Cardiac fibroblast (primary cell): ENCODE measurements around the gene CIZ1.

Source experiments
- DNase-seq, 2 donors: peaks; one replicate each; pipeline versions ENCODE4 v3.0.0 to v3.0.0-alpha.2; 2010; ENCODE audit warnings: low read depth in 2 of 2
- H3K4me3 ChIP-seq, 2 donors: replicated peaks in 1 of 2; 1 replicate in 1 of 2; 2 replicates in 1 of 2; pipeline ENCODE4 v1.5.1; 2011; ENCODE audit warnings: low read depth in 2 of 2, low read length in 2 of 2, mild to moderate bottlenecking in 2 of 2, moderate library complexity in 1 of 2
- CTCF ChIP-seq: IDR thresholded peaks from one replicate; pipeline ENCODE4 v1.5.1; 2011; ENCODE audit warnings: low read depth, mild to moderate bottlenecking, low read length, inconsistent platforms

The CIZ1 gene

DNA sequence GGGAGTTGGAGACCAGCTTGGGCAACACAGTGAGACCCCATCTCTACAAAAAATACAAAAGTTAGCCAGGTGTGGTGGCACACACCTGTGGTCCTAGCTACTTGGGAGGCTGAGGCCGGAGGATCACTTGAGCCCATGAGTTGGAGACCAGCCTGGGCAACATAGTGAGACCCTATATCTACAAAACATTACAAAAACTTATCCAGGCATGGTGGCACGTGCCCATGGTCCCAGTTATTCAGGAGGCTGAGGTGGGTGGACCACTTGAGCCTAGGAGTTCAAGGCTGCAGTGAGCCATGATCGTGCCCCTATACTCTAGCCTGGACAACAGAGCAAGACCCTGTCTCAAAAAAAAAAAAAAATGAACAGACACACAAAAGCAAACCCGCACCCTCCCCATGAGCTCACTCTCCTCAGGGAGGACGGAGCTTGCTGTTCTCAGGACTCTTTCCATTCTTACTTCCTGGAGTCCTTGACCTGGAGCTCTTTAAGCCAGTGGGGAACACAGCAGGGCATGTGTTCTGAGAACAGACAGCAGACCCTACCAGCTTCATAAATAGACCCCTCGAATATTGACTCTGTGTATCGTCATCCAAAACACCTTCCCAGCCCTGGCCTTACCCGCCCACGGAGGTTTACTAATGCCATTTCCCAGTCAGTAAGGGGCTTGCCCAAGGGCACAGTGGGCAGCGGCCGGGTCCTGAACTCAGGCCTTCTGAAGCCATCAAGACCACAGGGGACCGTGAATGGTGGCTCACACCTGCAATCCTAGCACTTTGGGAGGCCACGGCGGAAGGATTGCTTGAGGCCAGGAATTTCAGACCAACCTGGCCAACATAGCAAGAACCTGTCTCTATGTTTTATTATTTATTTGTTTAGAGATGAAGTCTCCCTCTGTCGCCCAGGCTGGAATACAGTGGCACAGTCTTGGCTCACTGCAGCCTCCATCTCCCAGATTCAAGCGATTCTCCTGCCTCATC, 75.0 kb downstream of the CIZ1 start:
- DNase-seq: no peak
- H3K4me3 ChIP-seq: no peak overlapping the region
- no peak for TF ChIP-seq CTCF
